ENCODE results near the gene RFX1.
"Not testable (repeated sequence)": the region's sequence is repeated elsewhere in the genome, so short reads cannot be mapped to it uniquely, and the experiment has no call there.

The RFX1 gene

DNA sequence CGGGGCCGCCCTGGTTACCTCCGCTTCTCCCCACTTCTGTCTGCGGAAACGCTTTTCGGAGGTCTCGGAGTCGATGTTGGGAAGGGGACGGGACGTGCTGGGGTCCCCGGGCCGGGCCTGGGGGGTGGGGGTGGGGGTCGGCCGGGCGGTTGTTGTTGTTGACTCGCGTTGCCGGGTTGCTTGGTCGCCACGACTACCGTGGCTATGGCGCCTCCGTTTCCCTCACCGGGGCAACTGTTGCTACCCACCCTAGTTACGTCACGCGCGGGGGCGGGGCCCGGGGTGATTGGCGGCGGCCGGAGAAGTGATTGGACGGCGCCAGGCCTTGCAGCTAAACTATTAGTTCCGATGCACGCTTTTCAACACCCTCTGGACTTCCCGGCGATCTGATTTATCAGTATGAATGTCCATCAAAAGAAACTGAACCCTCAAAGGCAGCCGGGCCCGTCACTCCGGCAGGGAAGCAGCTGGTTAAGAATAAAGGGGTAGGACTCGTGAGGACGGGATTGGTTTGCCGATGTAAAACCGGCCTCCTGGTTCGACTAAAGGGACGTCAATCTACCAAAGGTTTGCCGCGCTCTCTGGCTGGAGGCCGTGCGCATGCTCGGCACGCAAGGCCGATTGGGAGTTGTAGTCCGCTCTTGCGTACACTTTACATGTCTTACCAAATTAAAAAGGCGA lies at the start of gene RFX1:
RFX1 (minus strand) TSS at position 236 of the 681 bp plus-strand sequence. CDS start 12,477 bp downstream, outside the sequence.
- DNase-seq (ENCODE audit: low read depth in 2 of 2): peak; percentile 99 to 100

DNA sequence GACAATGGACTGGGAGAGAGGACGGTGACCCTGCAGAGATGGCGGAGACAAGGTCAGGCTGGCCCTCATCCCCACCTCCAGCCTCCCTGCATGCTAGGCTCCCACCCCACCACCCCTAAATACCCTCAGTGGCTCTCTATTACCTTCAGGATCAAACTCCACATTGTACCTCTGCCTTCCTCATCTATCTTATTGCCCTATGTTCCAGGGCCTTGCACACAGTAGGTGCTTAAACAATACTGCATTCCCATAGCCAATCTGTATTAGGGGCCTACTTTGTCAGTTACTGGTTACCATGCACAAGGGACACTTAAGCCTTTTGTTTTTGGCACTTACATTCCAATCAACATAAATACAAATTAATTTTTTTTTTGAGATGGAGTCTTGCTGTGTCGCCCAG lies 49.3 kb upstream of the RFX1 start:
- DNase-seq (ENCODE audit: low read depth in 2 of 2): no peak

DNA sequence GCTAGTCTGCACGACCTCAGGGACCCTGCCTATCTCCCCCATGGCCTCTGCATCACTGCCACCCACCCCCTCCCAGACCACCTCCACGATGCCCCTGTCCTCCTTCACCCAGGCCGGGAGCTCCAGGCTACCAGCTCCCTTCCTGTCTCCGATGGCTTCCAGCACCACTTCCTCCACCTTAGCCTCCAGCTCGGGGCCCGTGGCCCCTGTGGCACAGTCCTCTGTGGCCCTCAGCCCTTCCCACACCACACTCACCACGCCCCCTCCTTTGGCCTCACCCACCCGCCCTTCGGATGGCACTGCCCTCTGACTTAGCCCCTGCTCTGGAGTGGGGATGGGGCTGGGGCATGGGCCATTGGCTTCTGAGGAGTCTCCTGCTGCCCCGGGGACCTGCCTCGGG lies 48.6 kb upstream of the RFX1 start:
- no peak for DNase-seq (ENCODE audit: low read depth in 2 of 2)

DNA sequence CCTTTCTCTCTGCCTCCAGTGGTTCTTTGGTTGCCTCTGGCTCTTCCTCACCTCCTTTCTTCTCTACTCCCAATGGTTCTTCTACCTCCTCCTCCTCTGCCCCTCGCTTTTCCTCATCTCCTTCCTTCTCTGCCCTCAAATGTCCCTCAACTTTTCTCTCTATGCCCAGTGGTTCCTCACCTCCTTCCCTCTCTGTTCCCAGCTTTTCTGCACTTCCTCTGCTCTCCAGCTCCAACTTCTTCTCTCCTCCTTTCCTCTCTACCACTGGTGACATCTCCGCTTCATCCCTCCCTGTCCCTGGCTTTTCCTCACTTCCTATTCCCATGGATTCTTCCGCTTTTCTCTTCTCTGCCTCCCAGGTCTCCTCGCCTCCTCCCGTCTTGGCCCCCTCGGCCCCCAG lies 48.0 kb upstream of the RFX1 start:
- DNase-seq (ENCODE audit: low read depth in 2 of 2): no peak

DNA sequence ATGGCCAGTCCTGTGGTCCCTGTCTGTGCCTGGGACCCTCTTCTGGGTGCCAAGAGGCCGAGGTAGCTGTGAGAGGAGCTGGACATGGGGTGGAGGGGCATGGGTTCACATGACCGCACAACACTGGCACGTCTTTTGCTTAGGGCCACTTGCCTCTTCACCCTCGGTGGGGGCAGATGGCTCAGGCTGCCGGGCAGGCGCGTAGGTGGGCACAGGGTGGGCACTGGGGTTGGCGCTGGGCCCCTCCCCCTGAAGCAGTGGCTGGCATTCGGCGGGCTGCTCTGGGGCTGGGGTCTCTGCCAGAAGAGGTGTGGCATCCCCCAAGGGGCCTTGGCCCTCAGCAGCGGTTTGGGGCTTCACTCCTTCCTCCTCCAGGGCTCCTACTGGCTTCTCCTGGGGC lies 47.4 kb upstream of the RFX1 start:
- no peak for DNase-seq (ENCODE audit: low read depth in 2 of 2)

DNA sequence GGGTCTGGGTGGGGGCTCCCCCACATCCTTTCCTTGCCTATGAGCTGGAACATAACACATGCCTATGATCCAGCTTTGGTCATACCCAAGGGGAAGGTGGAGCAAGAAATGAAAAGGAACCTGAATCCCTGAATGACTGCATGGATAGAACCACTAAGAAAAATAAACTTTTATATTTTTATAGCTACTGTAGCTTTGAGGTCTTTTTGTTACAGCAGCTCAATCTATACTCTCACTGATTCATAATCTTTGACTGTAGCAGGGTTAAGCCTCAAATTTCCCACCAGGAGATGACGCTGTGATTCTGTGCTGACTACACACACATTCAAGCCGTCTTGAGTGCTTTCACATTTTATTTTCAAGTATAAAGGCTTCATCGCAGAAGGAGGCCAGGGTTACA lies 46.9 kb upstream of the RFX1 start:
- no peak for DNase-seq (ENCODE audit: low read depth in 2 of 2)

DNA sequence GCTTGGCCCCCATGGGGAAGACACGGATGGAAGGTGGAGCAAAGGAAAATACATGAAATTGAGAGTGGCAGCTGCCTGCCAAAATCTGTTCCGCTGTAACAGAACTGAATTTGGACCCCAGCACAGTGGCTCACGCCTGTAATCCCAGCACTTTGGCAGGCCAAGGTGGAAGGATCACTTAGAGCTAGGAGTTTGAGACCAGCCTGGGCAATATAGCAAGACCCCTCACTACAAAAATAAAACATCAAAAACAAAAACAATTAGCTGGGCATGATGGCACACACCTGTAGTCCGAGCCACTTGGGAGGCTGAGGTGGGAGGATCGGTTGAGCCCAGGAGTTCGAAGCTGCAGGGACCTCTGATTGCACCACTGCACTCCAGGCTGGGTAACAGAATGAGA lies 46.4 kb upstream of the RFX1 start:
- no peak for DNase-seq (ENCODE audit: low read depth in 2 of 2)

DNA sequence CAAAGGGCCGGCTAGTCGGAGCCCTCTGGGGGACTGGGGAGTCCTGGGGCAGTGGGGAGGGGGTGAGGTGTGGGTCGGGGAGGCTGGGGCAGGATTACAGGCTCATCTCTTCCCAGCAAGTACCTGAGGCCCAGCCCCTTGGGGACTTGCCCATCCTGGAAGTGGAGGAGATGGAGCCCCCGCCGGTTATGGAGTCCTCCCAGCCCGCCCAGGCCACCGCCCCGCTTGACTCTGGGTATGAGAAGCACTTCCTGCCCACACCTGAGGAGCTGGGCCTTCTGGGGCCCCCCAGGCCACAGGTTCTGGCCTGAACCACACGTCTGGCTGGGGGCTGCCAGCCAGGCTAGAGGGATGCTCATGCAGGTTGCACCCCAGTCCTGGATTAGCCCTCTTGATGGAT lies 45.9 kb upstream of the RFX1 start:
- no peak for DNase-seq (ENCODE audit: low read depth in 2 of 2)

DNA sequence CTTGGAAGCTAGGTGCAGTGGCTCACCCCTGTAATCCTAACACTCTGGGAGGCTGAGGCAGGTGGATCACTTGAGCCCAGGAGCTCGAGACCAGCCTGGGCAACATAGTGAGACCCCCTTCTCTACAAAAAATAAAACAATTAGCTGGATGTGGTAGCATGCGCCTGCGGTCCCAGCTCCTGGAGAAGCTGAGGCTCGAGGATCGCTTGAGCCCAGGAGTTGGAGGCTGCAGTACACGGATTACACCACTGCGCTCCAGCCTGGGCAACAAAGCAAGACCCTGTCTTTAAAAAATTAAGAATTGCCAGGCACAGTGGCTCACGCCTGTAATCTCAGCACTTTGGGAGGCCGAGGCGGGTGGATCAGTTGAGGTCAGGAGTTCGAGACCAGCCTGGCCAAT lies 44.8 kb upstream of the RFX1 start:
- not testable (repeated sequence) for DNase-seq (ENCODE audit: low read depth in 2 of 2)

DNA sequence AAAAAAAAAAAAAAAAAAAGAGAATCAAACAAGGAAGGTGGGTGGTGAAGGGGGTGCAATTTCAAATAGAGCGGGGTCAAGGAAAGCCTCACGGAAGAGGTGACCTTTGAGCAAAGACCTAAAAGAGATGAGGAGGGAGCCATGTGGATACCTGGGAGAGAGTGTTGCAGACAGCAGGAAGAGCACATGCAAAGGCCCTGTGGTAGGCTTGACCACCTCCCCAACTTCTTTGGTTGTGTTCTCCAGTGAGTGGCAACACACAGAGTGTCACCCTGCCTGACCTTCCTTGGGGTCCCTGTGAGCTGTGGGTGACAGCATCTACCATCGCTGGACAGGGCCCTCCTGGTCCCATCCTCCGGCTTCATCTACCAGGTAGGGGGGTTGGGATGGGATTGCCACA lies 44.4 kb upstream of the RFX1 start:
- DNase-seq (ENCODE audit: low read depth in 2 of 2): no peak

DNA sequence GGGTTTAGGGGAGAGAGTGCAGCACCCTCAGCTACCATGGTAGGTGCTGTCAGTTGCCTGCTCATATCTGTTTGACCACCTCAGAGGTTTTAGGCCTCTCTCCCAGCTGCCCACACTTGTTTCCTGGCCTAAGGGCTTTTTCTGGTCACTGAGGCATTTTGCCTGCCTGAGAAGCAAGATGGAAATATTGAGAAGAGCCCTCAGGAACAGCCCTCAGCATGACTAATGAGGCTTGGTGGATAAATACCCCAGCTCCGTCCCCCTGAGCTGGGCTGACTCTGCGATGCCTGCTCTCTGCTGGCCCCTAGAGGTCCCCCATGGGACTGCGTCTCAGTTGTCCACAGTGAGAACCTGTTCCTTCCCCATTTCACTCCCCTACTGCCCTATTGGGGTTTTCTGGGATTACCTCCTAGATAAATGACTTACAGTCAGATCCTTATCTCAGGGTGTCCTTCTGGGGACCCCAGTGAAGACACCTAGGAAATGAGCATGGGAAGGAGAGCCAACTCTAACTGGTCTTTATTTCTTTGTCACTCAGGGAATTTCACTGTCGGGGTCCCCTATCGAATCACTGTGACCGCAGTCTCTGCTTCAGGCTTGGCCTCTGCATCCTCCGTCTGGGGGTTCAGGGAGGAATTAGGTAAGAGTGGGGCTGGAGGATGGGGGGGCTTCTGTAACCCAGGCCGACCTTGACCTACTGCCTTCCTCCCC lies 42.5 kb upstream of the RFX1 start:
- peak; percentile 47 to 67 for DNase-seq (ENCODE audit: low read depth in 2 of 2)

DNA sequence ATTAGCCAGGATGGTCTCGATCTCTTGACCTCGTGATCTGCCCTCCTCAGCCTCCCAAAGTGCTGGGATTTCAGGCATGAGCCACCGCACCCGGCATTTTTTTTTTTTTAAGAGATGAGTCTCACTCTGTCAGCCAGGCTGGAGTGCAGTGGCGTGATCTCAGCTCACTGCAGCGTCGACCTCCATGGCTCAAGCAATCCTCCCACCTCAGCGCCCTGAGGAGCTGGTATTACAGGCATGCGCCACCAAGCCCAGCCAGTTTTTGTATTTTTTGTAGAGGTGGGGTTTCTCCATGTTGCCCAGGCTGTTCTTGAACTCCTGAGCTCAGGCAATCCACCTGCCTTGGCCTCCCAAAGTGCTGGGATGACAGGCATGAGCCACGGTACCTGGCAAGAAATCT lies 41.7 kb upstream of the RFX1 start:
- not testable (repeated sequence) for DNase-seq (ENCODE audit: low read depth in 2 of 2)

DNA sequence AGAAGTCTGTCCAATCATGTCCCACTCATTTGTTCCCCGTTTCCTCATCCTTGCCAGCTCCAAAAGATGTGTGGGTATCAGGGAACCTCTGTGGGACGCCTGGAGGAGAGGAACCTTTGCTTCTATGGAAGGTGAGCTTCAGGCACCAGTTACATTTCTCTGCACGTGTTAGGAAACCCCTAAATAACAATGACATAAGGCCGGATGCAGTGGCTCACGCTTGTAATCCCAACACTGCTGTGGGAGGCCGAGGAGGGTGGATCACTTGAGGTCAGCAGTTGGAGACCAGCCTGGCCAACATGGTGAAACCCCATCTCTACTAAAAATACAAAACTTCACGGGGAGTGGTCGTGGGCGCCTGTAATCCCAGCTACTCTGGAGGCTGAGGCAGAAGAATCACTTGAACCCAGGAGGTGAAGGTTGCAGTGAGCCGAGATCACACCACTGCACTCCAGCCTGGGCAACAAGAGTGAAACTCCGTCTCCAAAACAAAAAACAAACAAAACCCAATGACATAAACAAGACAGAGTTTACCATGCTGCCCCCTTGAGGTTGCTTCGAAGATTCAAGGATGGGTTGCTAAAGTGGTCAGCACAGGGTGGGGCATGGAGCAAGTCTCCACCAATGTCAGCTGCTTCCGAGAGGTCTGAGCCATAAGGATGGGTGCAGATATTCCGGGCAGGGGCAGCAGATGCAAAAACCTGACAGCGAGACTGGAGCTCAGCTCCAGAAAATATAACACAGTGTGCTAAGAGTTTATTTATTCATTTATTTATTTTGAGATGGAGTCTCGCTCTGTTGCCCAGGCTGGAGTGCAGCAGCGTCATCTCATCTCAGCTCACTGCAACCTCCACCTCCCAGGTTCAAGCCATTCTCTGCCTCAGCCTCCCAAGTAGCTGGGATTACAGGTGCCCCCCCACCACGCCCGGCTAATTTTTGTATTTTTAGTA lies 36.8 kb upstream of the RFX1 start:
- DNase-seq (ENCODE audit: low read depth in 2 of 2): not testable (repeated sequence)

DNA sequence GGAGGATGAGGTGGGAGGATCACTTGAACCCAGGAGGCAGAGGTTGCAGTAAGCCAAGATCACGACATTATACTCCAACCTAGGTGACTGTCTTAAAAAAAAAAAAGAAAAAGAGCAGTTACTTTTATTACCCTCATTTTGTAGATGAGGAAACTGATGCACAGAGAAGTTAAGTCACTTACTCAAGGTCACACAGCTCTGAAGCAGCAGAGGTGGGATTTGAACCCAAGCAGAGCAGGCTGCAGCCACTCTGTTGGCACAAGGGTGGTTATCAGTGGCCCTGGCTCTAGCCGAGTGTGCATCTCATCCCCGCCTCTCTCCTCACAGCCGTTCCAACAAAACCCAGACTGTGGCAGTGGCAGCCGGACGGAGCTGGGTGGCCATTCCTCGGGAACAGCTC lies 33.1 kb upstream of the RFX1 start:
- DNase-seq (ENCODE audit: low read depth in 2 of 2): no peak

DNA sequence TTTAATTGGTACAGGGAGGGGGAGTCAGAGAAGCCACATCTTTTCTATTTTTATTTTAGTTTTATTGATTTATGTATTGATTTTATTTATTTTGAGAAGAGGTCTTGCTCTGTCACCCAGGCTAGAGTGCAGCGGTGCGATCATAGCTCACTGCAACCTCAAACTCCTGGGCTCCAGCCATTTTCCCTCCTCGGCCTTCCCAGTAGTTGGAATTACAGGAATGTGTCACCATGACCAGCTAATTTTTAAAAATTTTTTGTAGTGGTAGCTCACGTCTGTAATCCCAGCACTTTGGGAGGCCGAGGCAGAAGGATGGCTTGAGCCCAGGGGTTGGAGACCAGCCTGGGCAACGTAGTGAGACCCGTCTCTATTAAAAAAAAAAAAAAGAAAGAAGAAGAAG lies 29.6 kb upstream of the RFX1 start:
- no peak for DNase-seq (ENCODE audit: low read depth in 2 of 2)

DNA sequence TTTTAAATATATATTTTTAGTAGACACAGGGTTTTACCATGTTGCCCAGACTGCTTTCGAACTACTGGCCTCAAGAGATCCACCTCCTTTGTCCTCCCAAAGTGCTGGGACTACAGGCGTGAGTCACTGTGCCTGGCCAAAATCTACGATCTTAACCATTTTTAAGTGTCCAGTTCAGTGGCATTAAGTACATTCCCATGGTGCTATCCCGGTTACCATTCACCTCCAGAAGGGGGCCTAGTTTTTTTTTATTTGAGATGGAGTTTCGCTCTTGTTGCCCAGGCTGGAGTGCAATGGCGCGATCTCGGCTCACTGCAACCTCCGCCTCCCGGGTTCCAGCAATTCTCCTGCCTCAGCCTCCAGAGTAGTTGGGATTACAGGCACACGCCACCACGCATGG lies 29.0 kb upstream of the RFX1 start:
- not testable (repeated sequence) for DNase-seq (ENCODE audit: low read depth in 2 of 2)

DNA sequence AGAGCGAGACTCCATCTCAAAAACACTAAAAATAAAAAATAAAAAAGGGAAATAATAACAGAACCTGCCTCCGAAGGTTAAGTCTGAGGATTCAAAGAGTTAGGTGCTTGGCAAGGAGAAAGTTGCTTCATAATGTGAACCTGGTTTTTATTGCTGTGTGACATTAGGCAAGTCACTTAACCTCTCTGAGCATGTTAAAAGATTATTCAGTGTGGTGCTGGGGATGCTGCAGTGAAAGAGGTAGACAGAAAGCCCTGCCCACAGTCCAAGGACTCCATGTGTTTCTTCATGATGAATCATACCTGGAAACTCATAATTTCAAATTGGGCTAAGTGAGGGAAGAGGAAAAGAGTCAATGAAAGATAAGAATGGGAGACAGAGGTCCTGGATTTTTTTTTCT lies 27.8 kb upstream of the RFX1 start:
- no peak for DNase-seq (ENCODE audit: low read depth in 2 of 2)

DNA sequence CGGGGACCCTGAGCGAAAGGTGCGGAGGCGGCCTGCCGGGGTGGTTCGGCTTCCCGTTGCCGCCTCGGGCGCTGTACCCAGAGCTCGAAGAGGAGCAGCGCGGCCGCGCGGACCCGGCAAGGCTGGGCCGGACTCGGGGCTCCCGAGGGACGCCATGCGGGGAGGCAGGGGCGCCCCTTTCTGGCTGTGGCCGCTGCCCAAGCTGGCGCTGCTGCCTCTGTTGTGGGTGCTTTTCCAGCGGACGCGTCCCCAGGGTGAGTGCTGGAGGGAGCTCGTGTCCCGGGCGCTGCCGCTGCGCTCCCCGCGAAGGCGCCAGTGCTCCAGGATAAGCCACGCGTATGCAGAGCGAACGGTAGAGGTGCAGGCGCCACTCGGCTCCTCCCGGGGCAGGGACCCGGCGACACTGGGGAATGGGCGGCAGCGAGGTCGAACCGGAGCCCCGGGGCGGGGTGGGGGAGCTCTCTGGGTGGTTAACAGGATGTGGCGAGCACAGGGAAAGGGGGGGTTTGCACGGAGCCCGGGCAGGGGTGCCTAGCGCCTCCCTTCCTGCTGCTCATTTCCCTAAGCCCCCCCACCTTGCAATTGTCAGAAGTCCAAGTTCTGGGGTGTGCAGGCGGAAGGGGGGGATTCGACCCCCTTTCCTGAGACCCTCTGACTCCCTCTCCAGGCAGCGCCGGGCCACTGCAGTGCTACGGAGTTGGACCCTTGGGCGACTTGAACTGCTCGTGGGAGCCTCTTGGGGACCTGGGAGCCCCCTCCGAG lies 25.8 kb upstream of the RFX1 start, which contains the start of gene IL27RA:
IL27RA (plus strand) TSS at position 44 of the 762 bp plus-strand sequence; CDS start at position 155, 111 bp downstream.
- peak; percentile 46 to 71 for DNase-seq (ENCODE audit: low read depth in 2 of 2)

DNA sequence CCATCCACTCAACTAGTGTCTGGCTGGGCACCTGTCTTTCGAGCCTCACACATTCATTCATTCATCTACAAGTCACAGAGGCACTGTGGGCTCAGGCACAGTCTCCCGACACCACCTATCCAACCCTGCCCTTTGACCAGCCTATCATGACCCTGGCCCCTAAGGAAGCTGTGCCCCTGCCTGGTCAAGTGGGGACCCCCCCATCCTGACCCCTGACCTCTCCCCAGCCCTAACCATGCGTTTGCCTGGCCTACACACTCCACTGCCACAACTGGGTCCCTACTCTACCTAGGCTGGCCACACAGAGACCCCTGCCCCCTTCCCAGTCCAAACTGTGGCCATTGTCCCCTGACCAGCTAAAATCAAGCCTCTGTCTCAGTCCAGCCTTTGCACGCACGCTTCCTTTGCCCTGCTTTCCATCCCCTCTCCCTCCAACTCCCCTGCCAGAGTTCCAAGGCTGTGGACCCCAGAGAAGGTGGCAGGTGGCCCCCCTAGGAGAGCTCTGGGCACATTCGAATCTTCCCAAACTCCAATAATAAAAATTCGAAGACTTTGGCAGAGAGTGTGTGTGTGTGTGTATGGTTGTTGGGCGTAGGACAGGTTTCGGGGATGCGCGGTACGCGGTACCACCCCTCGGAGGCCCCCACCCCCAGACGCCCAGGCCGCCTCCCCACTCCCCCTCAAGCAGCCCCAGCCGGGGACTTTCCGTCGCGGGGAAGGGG lies 25.0 kb upstream of the RFX1 start:
- peak in 1 of 2 donors; percentile 80 for DNase-seq (ENCODE audit: low read depth in 2 of 2)

DNA sequence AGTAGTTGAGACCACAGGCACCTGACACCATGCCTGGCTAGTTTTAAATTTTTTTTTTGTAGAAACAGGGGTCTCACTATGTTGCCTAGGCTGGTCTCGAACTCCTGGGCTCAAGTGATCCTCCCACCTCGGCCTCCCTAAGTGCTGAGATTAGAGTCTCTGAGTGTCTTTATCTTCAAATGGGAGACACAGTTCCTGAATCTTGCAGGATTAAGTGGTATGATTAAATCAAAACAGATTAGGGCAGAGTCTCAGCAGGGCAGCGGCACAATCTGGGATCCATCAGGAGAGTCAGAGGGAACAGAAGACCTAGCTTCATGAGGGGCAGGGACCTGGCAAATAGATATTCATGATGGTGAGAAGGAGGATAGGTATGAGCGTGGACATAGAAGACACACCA lies 22.8 kb upstream of the RFX1 start:
- no peak for DNase-seq (ENCODE audit: low read depth in 2 of 2)

Measured in stimulated activated CD8-positive, alpha-beta memory T cell treated with anti-CD3 and anti-CD28 coated beads, Interleukin-15, amount 100 ng/mL, for 4 hours (primary cell).